Naive thymus-derived CD4-positive, alpha-beta T cell (primary cell): Measurements from ENCODE around the gene CEACAM7. TPM values are rescaled to one million over a fixed set of nuclear protein-coding genes. Genes with fewer than 3 reads are reported as not detected.

Source experiments
- ATAC-seq: fragments of 150-1000 bp; cut with Tn5 transposase; 2 replicates; pipeline ENCODE4 v1.10.0; 2021; ENCODE audit warnings: mild to moderate bottlenecking, moderate library complexity
- CTCF ChIA-PET: fragments of 350-600 bp; sonication (Branson Sonifier 250); formaldehyde crosslinking; loops from one replicate; lab custom pipeline; 2021; ENCODE audit warnings: antibody characterized with exemption; lab: Charles Lee
- POLR2A ChIA-PET: fragments of 350-600 bp; sonication (Branson Sonifier 250); formaldehyde crosslinking; loops from one replicate; lab custom pipeline; 2021; ENCODE audit warnings: antibody characterized with exemption, inconsistent platforms; lab: Charles Lee
- DNase-seq, 9 donors: peaks; one replicate each; pipeline versions ENCODE4 v3.0.0 to v3.0.0-alpha.2; 2020 to 2022; ENCODE audit warnings: mixed read lengths in 1 of 9
- H3K27ac ChIP-seq: one replicate; pipeline ENCODE4 v1.7.0; 2013; ENCODE audit warnings: mild to moderate bottlenecking, low read depth, low read length, moderate library complexity
- H3K27me3 ChIP-seq, 2 donors: one replicate each; pipeline ENCODE4 v1.7.0; 2013; ENCODE audit warnings: low read length in 2 of 2, mild to moderate bottlenecking in 2 of 2, moderate library complexity in 2 of 2; ENCODE audit not compliant: control insufficient read depth in 2 of 2, insufficient read depth in 2 of 2
- H3K36me3 ChIP-seq, 3 experiments: 1 replicate in 2 of 3; 2 replicates in 1 of 3; pipeline ENCODE4 v1.7.0; 2013; ENCODE audit warnings: low read length in 3 of 3, mild to moderate bottlenecking in 3 of 3, moderate library complexity in 1 of 3; ENCODE audit not compliant: insufficient read depth in 3 of 3, control insufficient read depth in 2 of 3
- H3K4me1 ChIP-seq, 2 donors: one replicate each; pipeline ENCODE4 v1.7.0; 2013; ENCODE audit warnings: low read length in 2 of 2, mild to moderate bottlenecking in 2 of 2, moderate library complexity in 1 of 2; ENCODE audit not compliant: control insufficient read depth in 2 of 2, insufficient read depth in 2 of 2
- H3K4me3 ChIP-seq: 2 replicates; pipeline ENCODE4 v1.7.0; 2013; ENCODE audit warnings: mild to moderate bottlenecking, low read length
- H3K9me3 ChIP-seq, 3 experiments: 1 replicate in 2 of 3; 2 replicates in 1 of 3; pipeline ENCODE4 v1.7.0; 2013; ENCODE audit warnings: low read length in 3 of 3; ENCODE audit not compliant: control insufficient read depth in 2 of 3
- H3K27ac Mint-ChIP-seq, 9 donors: one replicate each; pipeline ENCODE4 v1.8.0; 2020 to 2022; ENCODE audit warnings: mixed read lengths in 9 of 9, mild to moderate bottlenecking in 8 of 9, moderate library complexity in 5 of 9, inconsistent platforms in 2 of 9
- H3K27me3 Mint-ChIP-seq, 5 donors: one replicate each; pipeline ENCODE4 v1.8.0; 2021 to 2022; ENCODE audit warnings: mixed read lengths in 5 of 5, mild to moderate bottlenecking in 1 of 5
- H3K36me3 Mint-ChIP-seq, 5 donors: one replicate each; pipeline ENCODE4 v1.8.0; 2020 to 2022; ENCODE audit warnings: mixed read lengths in 5 of 5, mild to moderate bottlenecking in 3 of 5, inconsistent platforms in 1 of 5
- H3K4me1 Mint-ChIP-seq, 7 donors: one replicate each; pipeline ENCODE4 v1.8.0; 2020 to 2022; ENCODE audit warnings: mixed read lengths in 7 of 7, mild to moderate bottlenecking in 3 of 7, inconsistent platforms in 1 of 7
- H3K4me3 Mint-ChIP-seq, 10 donors: one replicate each; pipeline ENCODE4 v1.8.0; 2020 to 2022; ENCODE audit warnings: mild to moderate bottlenecking in 10 of 10, mixed read lengths in 10 of 10, moderate library complexity in 6 of 10, inconsistent platforms in 2 of 10
- H3K9me3 Mint-ChIP-seq, 11 donors: one replicate each; pipeline ENCODE4 v1.8.0; 2020 to 2022; ENCODE audit warnings: mixed read lengths in 11 of 11, mild to moderate bottlenecking in 4 of 11, inconsistent platforms in 1 of 11, moderate library complexity in 1 of 11
- intact Hi-C, 2 donors: fragments of 100-400 bp; cut with micrococcal nuclease; formaldehyde crosslinking; loops; one replicate each; pipeline ENCODE4 v1.15.1; 2023
- polyA plus RNA-seq, 2 donors: library from polyadenylated mRNA; unstranded; fragments of 300-500 nt; fragmentation: Illumina TruSeq; gene quantifications; one replicate each; pipeline ENCODE4 v1.2.3, GENCODE V29; 2021
- total RNA-seq, 6 experiments: library from RNA in 5 of 6; stranded (reverse) in 5 of 6; gene quantifications; 1 replicate in 5 of 6; 2 replicates in 1 of 6; pipeline ENCODE4 v1.2.3 and lab custom pipeline; 2021 to 2026

Gene CEACAM7
- total and polyA plus RNA-seq, 7 experiments from 2014 or later = not detected

DNA sequence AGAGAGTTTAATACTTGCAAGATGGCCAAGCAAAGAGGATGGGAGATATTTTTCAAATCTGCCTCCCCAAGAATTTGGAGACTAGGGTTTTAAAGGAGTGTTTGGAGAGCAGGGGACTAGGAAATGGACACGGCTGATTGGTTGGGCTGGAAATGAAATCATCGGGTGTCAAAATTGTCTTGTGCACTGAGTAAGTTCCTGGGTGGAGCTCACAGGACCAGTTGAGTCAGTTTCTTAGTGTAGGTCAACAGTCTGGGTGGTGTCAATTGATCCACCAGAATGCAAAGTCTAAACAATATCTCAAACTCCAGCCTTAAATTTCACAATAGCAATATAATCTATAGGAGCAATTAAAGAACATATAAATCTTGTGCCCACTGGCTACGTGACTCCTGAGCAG, 38.2 kb downstream of the CEACAM7 start:
- Histone ChIP-seq H3K36me3 (no peaks in the 10 kb centered on the region), H3K27ac (no peak overlapping the region), H3K4me1 (no peaks in the 10 kb centered on the region), H3K9me3 (no peaks in the 10 kb centered on the region), H3K27me3 (peaks cover 0 to 4% of the 10 kb centered on the region in 2 donors), H3K4me3 (no peak overlapping the region)
- POLR2A ChIA-PET = no interaction called here
- Mint-ChIP-seq H3K4me1 (peaks cover 0 to 1% (median 0%) of the 10 kb centered on the region in 7 donors), H3K36me3 (peaks cover 0 to 10% (median 0%) of the 10 kb centered on the region in 5 donors), H3K27me3 (peaks cover 20 to 56% (median 43%) of the 10 kb centered on the region in 5 donors), H3K9me3 (peaks cover 0 to 17% (median 13%) of the 10 kb centered on the region in 11 donors), H3K4me3 (no peak overlapping the region), H3K27ac (no peak overlapping the region)
- intact Hi-C loops = no loop called here
- no peak for DNase-seq
- CTCF ChIA-PET = interaction anchor here (0.5 kb wide), 1 partner anchor 115 kb away, joined by 3 read pairs; no protein-coding TSS in a partner anchor
- no peak for ATAC-seq

GRCh38 chr19:41646589-41647204, 41.4 kb downstream of the CEACAM7 start:
- peaks cover 0 to 2% (median 0%) of the 10 kb centered on the region in 11 donors for H3K9me3 Mint-ChIP-seq
- no peaks in the 10 kb centered on the region for H3K9me3 ChIP-seq
- ATAC-seq (no peak), DNase-seq (peak in 8 of 9 donors; percentile 11 to 53 (median 25))
- ChIA-PET POLR2A (interaction anchor here (0.6 to 1.4 kb wide), 2 partner anchors 8 to 1554 kb away, joined by 3 to 4 read pairs; no protein-coding TSS in a partner anchor), CTCF (interaction anchor here (0.6 to 1.6 kb wide), 9 partner anchors 10 to 1556 kb away, joined by 3 to 7 read pairs (median 4); partner anchors contain the start of gene ZNF780A)
- peaks cover 16 to 40% (median 37%) of the 10 kb centered on the region in 5 donors for H3K27me3 Mint-ChIP-seq
- peaks cover 0 to 5% (median 4%) of the 10 kb centered on the region in 7 donors for H3K4me1 Mint-ChIP-seq
- H3K4me3 Mint-ChIP-seq = no peak overlapping the region
- no peak overlapping the region for H3K27ac Mint-ChIP-seq
- H3K4me3 ChIP-seq = no peak overlapping the region
- H3K27me3 ChIP-seq = peaks cover 0 to 4% of the 10 kb centered on the region in 2 donors
- no peak overlapping the region for H3K27ac ChIP-seq
- H3K4me1 ChIP-seq = no peaks in the 10 kb centered on the region
- intact Hi-C loops = no loop called here
- H3K36me3 Mint-ChIP-seq = no peaks in the 10 kb centered on the region
- H3K36me3 ChIP-seq = no peaks in the 10 kb centered on the region

- H3K4me1 ChIP-seq = peaks cover 0 to 29% of the 10 kb centered on the region in 2 donors
Measured at GRCh38 chr19:41641879-41642485, 46.1 kb downstream of the CEACAM7 start.

DNA sequence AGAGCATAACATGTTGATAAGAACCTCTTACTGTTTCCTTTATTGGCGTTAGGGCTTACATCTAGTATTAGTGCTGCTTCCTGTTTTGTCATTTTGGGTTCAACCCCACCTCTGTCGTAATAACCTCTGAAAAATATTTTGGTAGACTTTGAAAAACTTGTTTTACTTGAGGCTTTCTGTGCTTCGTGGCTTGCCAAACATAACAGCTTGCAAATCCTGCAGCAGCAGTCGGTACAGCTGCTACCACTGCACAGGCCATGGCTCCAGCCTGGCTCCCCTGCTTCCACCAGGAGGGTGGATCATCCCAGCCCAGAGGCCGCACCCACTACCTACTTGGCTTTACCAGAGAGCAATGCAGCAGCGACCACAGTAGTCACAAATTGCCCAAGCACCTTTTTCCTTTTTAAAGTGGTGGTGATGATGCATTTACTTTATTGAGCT, 49.4 kb downstream of the CEACAM7 start:
- Mint-ChIP-seq H3K4me3 (peak overlapping the region in 8 of 10 donors; percentile 17 to 83 (median 60)), H3K4me1 (peaks cover 0 to 44% (median 36%) of the 10 kb centered on the region in 7 donors), H3K27ac (peak overlapping the region in 8 of 9 donors; percentile 86 to 97 (median 93)), H3K36me3 (peaks cover 0 to 27% (median 10%) of the 10 kb centered on the region in 5 donors), H3K9me3 (peaks cover 0 to 35% (median 18%) of the 10 kb centered on the region in 11 donors), H3K27me3 (peaks cover 12 to 32% (median 19%) of the 10 kb centered on the region in 5 donors)
- ChIA-PET POLR2A (interaction anchor here (0.9 to 1.9 kb wide), 3 partner anchors 8 to 30 kb away, joined by 3 to 4 read pairs (median 4); no protein-coding TSS in a partner anchor), CTCF (no interaction called here)
- H3K27ac ChIP-seq = peak overlapping the region; percentile 52
- intact Hi-C loops = no loop called here
- no peaks in the 10 kb centered on the region for H3K27me3 ChIP-seq
- peaks cover 0 to 4% (median 0%) of the 10 kb centered on the region in 3 experiments for H3K9me3 ChIP-seq
- DNase-seq = peak in 7 of 9 donors; percentile 22 to 71 (median 60)
- H3K36me3 ChIP-seq = no peaks in the 10 kb centered on the region
- H3K4me3 ChIP-seq = no peak overlapping the region
- peak; percentile 70 for ATAC-seq
- H3K4me1 ChIP-seq = peaks cover 0 to 29% of the 10 kb centered on the region in 2 donors

More at GRCh38 chr19:41641879-41642485, 46.1 kb downstream of the CEACAM7 start:
- ChIA-PET POLR2A (interaction anchor here (0.5 to 1.0 kb wide), 2 partner anchors 11 to 524 kb away, joined by 3 read pairs; no protein-coding TSS in a partner anchor), CTCF (interaction anchor here (0.6 to 3.6 kb wide), 17 partner anchors 8 to 410 kb away, joined by 3 to 53 read pairs (median 4); partner anchors contain the start of genes CEACAM21 and CEACAM7)
- Mint-ChIP-seq H3K9me3 (peaks cover 0 to 13% (median 6%) of the 10 kb centered on the region in 11 donors), H3K27ac (peak overlapping the region in 5 of 9 donors; percentile 0 to 77 (median 44)), H3K4me3 (no peak overlapping the region), H3K27me3 (peaks cover 0 to 12% (median 8%) of the 10 kb centered on the region in 5 donors), H3K36me3 (peaks cover 0 to 1% (median 0%) of the 10 kb centered on the region in 5 donors), H3K4me1 (peaks cover 0 to 44% (median 36%) of the 10 kb centered on the region in 7 donors)
- intact Hi-C loops = loop anchor here (5.0 kb wide), 4 partner anchors 50 to 145 kb away; partner anchors contain the start of gene CEACAM5 (in 1 of the 2)
- Histone ChIP-seq H3K27ac (no peak overlapping the region), H3K27me3 (no peaks in the 10 kb centered on the region), H3K36me3 (no peaks in the 10 kb centered on the region), H3K9me3 (peaks cover 0 to 3% (median 0%) of the 10 kb centered on the region in 3 experiments), H3K4me3 (no peak overlapping the region)
- DNase-seq = peak; percentile 37 to 77 (median 65)
- ATAC-seq = peak; percentile 81

DNA sequence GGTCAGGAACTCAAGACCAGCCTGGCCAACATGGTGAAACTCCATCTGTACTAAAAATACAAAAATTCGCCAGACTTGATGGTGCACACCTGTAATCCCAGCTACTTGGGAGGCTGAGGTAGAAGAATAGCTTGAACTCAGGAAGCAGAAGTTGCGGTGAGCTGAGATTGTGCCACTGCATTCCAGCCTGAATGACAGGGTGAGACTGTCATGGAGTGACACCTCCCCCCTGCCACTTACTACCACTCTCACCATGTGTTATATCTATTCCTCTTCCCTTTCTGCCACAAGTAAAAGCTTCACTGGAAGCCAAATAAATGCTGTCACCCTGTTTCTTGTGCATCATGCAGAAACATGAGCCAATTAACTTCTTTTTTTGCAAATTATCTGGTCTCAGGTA, 50.6 kb downstream of the CEACAM7 start:
- ChIA-PET POLR2A (interaction anchor here (1.9 kb wide), 1 partner anchor 29 kb away, joined by 4 read pairs; no protein-coding TSS in a partner anchor), CTCF (no interaction called here)
- intact Hi-C loops = no loop called here
- Histone ChIP-seq H3K4me3 (no peak overlapping the region), H3K4me1 (peaks cover 0 to 29% of the 10 kb centered on the region in 2 donors), H3K9me3 (peaks cover 0 to 4% (median 0%) of the 10 kb centered on the region in 3 experiments), H3K27ac (no peak overlapping the region), H3K36me3 (no peaks in the 10 kb centered on the region), H3K27me3 (no peaks in the 10 kb centered on the region)
- peak overlapping the region in 1 of 10 donors; percentile 83 for H3K4me3 Mint-ChIP-seq
- peaks cover 15 to 33% (median 23%) of the 10 kb centered on the region in 5 donors for H3K27me3 Mint-ChIP-seq
- H3K36me3 Mint-ChIP-seq = peaks cover 0 to 27% (median 10%) of the 10 kb centered on the region in 5 donors
- peaks cover 0 to 39% (median 21%) of the 10 kb centered on the region in 11 donors for H3K9me3 Mint-ChIP-seq
- no peak for DNase-seq
- peaks cover 0 to 44% (median 36%) of the 10 kb centered on the region in 7 donors for H3K4me1 Mint-ChIP-seq
- peak; percentile 68 for ATAC-seq
- H3K27ac Mint-ChIP-seq = peak overlapping the region in 7 of 9 donors; percentile 42 to 97 (median 92)
